Natural killer cell (primary cell): ENCODE data around the gene ZW10. TPM values are rescaled to one million over a fixed set of nuclear protein-coding genes. Genes with fewer than 3 reads are reported as not detected.

Source experiments
- ATAC-seq, 3 donors: fragments of 150-1000 bp in 2 of 3; fragments of 200-7000 bp in 1 of 3; cut with Tn5 transposase; 1 replicate in 1 of 3; 2 replicates in 2 of 3; pipeline ENCODE4 v1.10.0; 2021; ENCODE audit warnings: mild to moderate bottlenecking in 2 of 3, moderate library complexity in 2 of 3
- DNase-seq, 2 donors: peaks; one replicate each; pipeline versions ENCODE4 v3.0.0 to v3.0.0-alpha.2; 2013 to 2021; ENCODE audit warnings: mixed read lengths in 1 of 2
- H3K27ac ChIP-seq: one replicate; pipeline ENCODE4 v1.5.1; 2013; ENCODE audit warnings: mild to moderate bottlenecking, low read length
- H3K27me3 ChIP-seq: one replicate; pipeline ENCODE4 v1.6.1; 2013; ENCODE audit warnings: low read length; ENCODE audit not compliant: control insufficient read depth, insufficient read depth
- H3K36me3 ChIP-seq: one replicate; pipeline ENCODE4 v1.6.1; 2013; ENCODE audit warnings: low read length; ENCODE audit not compliant: control insufficient read depth, insufficient read depth
- H3K4me1 ChIP-seq: one replicate; pipeline ENCODE4 v1.6.1; 2013; ENCODE audit warnings: low read length; ENCODE audit not compliant: control insufficient read depth, insufficient read depth
- H3K4me3 ChIP-seq: one replicate; pipeline ENCODE4 v1.5.1; 2013; ENCODE audit warnings: low read length
- H3K9me3 ChIP-seq: one replicate; pipeline ENCODE4 v1.6.1; 2013; ENCODE audit warnings: low read length; ENCODE audit not compliant: control insufficient read depth, insufficient read depth
- H3K27ac Mint-ChIP-seq, 2 donors: one replicate each; pipeline ENCODE4 v1.8.0; 2022; ENCODE audit warnings: mild to moderate bottlenecking in 2 of 2, mixed read lengths in 2 of 2, moderate library complexity in 1 of 2
- H3K27me3 Mint-ChIP-seq, 2 donors: one replicate each; pipeline ENCODE4 v1.8.0; 2022; ENCODE audit warnings: low read depth in 2 of 2, mixed read lengths in 2 of 2
- H3K36me3 Mint-ChIP-seq: one replicate; pipeline ENCODE4 v1.8.0; 2022; ENCODE audit warnings: mixed read lengths
- H3K4me1 Mint-ChIP-seq, 2 donors: one replicate each; pipeline ENCODE4 v1.8.0; 2022; ENCODE audit warnings: mixed read lengths in 2 of 2
- H3K4me3 Mint-ChIP-seq: one replicate; pipeline ENCODE4 v1.8.0; 2022; ENCODE audit warnings: mild to moderate bottlenecking, moderate library complexity, mixed read lengths
- H3K9me3 Mint-ChIP-seq, 2 donors: one replicate each; pipeline ENCODE4 v1.8.0; 2022; ENCODE audit warnings: mixed read lengths in 2 of 2
- CTCF ChIP-seq: fragments of 200-600 bp; IDR thresholded peaks from one replicate; pipeline ENCODE4 v1.8.0; 2022; ENCODE audit warnings: antibody characterized with exemption
- WGBS: methylation state at CpG from one replicate; pipeline ENCODE4 v1.1.7; 2013; ENCODE audit warnings: missing lambda C conversion rate; ENCODE audit not compliant: insufficient coverage; 5-methylcytosine and 5-hydroxymethylcytosine counted together
- intact Hi-C: fragments of 100-400 bp; cut with micrococcal nuclease; formaldehyde crosslinking; loops from one replicate; pipeline ENCODE4 v1.14.2; 2022
- total RNA-seq, 4 donors: library from RNA; stranded (reverse); fragments of 120-200 nt in 1 of 4; gene quantifications; one replicate each; pipeline versions ENCODE4 v1.2.3 to v1.2.4, GENCODE V29; 2013 to 2022

The ZW10 gene
- total RNA-seq, 3 donors from 2014 or later (not counting 1 experiment from before 2014, with no cell fraction given) = 5.8 to 9.6 (median 6.6) TPM

DNA sequence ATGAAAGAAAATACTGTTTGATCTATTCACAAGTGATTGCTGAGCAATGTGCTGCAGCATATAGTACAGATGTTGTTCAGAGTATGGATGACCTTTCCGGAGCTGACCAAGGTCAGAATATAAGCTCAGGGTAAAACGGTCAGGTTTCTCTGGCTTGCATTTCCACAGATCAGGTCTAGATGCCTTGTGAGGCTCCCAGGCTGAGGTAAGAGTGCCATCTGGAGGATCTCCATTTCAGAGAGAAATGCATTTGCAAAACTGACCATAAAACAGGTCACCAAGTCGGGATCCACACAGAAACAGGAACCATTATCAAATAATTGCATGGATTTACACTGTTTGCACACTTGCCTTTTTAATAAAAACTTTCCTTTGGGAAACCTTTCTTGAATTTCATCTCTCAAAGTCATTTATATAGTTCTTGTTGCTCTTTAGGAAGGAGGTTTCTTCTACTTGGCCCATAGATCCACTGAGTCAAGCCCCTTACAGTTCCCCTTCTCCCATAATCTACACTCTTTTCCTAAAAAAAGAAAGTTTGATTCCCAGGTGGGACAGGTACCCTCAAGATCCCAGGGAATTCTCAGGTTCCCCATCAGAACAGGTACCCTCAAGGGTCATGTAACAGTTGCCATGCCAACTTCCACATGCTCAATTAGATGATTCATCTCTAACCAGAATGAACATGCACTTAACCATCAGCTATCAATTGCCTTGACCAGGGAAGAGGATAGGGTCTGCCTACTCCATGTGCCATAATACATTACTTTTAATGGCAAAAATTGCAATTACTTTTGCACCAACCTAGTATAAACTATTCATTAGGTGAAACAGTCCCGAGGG lies 42.4 kb downstream of the ZW10 start:
- H3K36me3 Mint-ChIP-seq = peaks cover 22% of the 10 kb centered on the region
- no peak for TF ChIP-seq CTCF
- H3K9me3 Mint-ChIP-seq = no peaks in the 10 kb centered on the region
- H3K27me3 ChIP-seq = no peaks in the 10 kb centered on the region
- H3K27ac ChIP-seq = no peak overlapping the region
- ATAC-seq (no peak), DNase-seq (peak in 1 of 2 donors; percentile 9)
- H3K4me3 Mint-ChIP-seq = no peak overlapping the region
- no peak overlapping the region for H3K27ac Mint-ChIP-seq
- H3K27me3 Mint-ChIP-seq = no peaks in the 10 kb centered on the region
- peaks cover 18% of the 10 kb centered on the region for H3K36me3 ChIP-seq
- H3K9me3 ChIP-seq = no peaks in the 10 kb centered on the region
- H3K4me3 ChIP-seq = no peak overlapping the region
- H3K4me1 Mint-ChIP-seq = no peaks in the 10 kb centered on the region
- whole genome bisulfite sequencing = 83% methylated on average over 3 of the region's 4 CpGs
- intact Hi-C loops = no loop called here
- H3K4me1 ChIP-seq = no peaks in the 10 kb centered on the region

GRCh38 chr11:113729456-113729855 lies 44.0 kb downstream of the ZW10 start:
- Mint-ChIP-seq H3K27ac (no peak overlapping the region), H3K9me3 (no peaks in the 10 kb centered on the region), H3K4me3 (no peak overlapping the region), H3K4me1 (no peaks in the 10 kb centered on the region), H3K36me3 (peaks cover 21% of the 10 kb centered on the region), H3K27me3 (no peaks in the 10 kb centered on the region)
- intact Hi-C loops = no loop called here
- H3K4me1 ChIP-seq = no peaks in the 10 kb centered on the region
- DNase-seq = no peak
- WGBS = 74% methylated on average over 4 of the region's 5 CpGs
- no peak overlapping the region for H3K27ac ChIP-seq
- no peaks in the 10 kb centered on the region for H3K27me3 ChIP-seq
- no peaks in the 10 kb centered on the region for H3K9me3 ChIP-seq
- no peak for TF ChIP-seq CTCF
- no peak for ATAC-seq
- no peak overlapping the region for H3K4me3 ChIP-seq
- peaks cover 9% of the 10 kb centered on the region for H3K36me3 ChIP-seq

DNA sequence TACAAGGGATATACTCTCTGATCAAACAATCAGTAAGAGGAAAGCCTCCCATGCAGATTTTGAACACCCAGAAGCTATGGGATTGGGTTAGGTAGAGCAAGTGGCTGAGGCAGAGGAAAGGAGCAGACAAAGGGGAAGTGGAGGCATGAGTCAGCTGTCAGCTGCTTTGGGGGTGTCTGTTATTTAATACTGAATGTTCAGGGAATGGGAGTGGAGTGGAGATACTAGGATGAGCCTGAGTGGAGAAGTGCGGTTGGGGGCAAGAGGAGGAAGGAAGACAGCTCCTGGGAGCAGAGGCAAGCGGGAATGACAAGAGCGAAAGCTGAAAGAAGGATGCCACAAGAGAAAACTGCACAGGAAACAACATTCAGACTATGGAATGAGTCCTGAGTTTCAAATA lies 44.7 kb downstream of the ZW10 start:
- no peak overlapping the region for H3K27ac ChIP-seq
- Mint-ChIP-seq H3K9me3 (no peaks in the 10 kb centered on the region), H3K36me3 (peaks cover 15% of the 10 kb centered on the region), H3K4me3 (no peak overlapping the region), H3K27ac (no peak overlapping the region), H3K4me1 (no peaks in the 10 kb centered on the region), H3K27me3 (no peaks in the 10 kb centered on the region)
- no peak for TF ChIP-seq CTCF
- H3K27me3 ChIP-seq = no peaks in the 10 kb centered on the region
- no peaks in the 10 kb centered on the region for H3K9me3 ChIP-seq
- WGBS = 66% methylated on average over 3 of the region's 3 CpGs
- intact Hi-C loops = no loop called here
- no peak overlapping the region for H3K4me3 ChIP-seq
- H3K36me3 ChIP-seq = peaks cover 9% of the 10 kb centered on the region
- DNase-seq (no peak), ATAC-seq (no peak)
- H3K4me1 ChIP-seq = no peaks in the 10 kb centered on the region

GRCh38 chr11:113725913-113726312 lies 47.6 kb downstream of the ZW10 start:
- no peak for TF ChIP-seq CTCF
- Histone ChIP-seq H3K36me3 (peaks cover 2% of the 10 kb centered on the region), H3K9me3 (no peaks in the 10 kb centered on the region), H3K4me1 (no peaks in the 10 kb centered on the region), H3K4me3 (no peak overlapping the region), H3K27ac (no peak overlapping the region), H3K27me3 (no peaks in the 10 kb centered on the region)
- intact Hi-C loops = no loop called here
- Mint-ChIP-seq H3K27me3 (no peaks in the 10 kb centered on the region), H3K4me1 (no peaks in the 10 kb centered on the region), H3K36me3 (no peaks in the 10 kb centered on the region), H3K9me3 (no peaks in the 10 kb centered on the region), H3K27ac (no peak overlapping the region), H3K4me3 (no peak overlapping the region)
- no peak for DNase-seq
- ATAC-seq = no peak
- 96% methylated on average over 3 of the region's 3 CpGs for WGBS
